ENCODE measurements around the gene PGM1.

The PGM1 gene

GRCh38 chr1:63665824-63666223, 72.6 kb downstream of the PGM1 start:
- DNase-seq (ENCODE audit: low read depth): no peak

GRCh38 chr1:63668298-63668697, 75.1 kb downstream of the PGM1 start:
- DNase-seq (ENCODE audit: low read depth): no peak

- no peak for DNase-seq (ENCODE audit: low read depth)
Measured at GRCh38 chr1:63669151-63669961, 76.1 kb downstream of the PGM1 start.

GRCh38 chr1:63670164-63670563, 77.0 kb downstream of the PGM1 start:
- no peak for DNase-seq (ENCODE audit: low read depth)

GRCh38 chr1:63671514-63671913, 78.3 kb downstream of the PGM1 start:
- no peak for DNase-seq (ENCODE audit: low read depth)

GRCh38 chr1:63674238-63674864, 81.1 kb downstream of the PGM1 start:
- DNase-seq (ENCODE audit: low read depth): peak; percentile 54

GRCh38 chr1:63674865-63675419, 81.7 kb downstream of the PGM1 start:
- no peak for DNase-seq (ENCODE audit: low read depth)

- no peak for DNase-seq (ENCODE audit: low read depth)
Measured at GRCh38 chr1:63675420-63675931, 82.3 kb downstream of the PGM1 start.

- DNase-seq (ENCODE audit: low read depth): no peak
Measured at GRCh38 chr1:63677497-63677896, 84.3 kb downstream of the PGM1 start.

- no peak for DNase-seq (ENCODE audit: low read depth)
Measured at GRCh38 chr1:63678200-63678599, 85.0 kb downstream of the PGM1 start.

- DNase-seq (ENCODE audit: low read depth): no peak
Measured at GRCh38 chr1:63679076-63679475, 85.9 kb downstream of the PGM1 start.

GRCh38 chr1:63679589-63679988, 86.4 kb downstream of the PGM1 start:
- DNase-seq (ENCODE audit: low read depth): no peak

- no peak for DNase-seq (ENCODE audit: low read depth)
Measured at GRCh38 chr1:63682936-63683335, 89.7 kb downstream of the PGM1 start.

GRCh38 chr1:63683759-63684158, 90.5 kb downstream of the PGM1 start:
- no peak for DNase-seq (ENCODE audit: low read depth)

GRCh38 chr1:63686696-63687095, 93.5 kb downstream of the PGM1 start:
- no peak for DNase-seq (ENCODE audit: low read depth)

- DNase-seq (ENCODE audit: low read depth): no peak
Measured at GRCh38 chr1:63688302-63688890, 95.2 kb downstream of the PGM1 start.

- DNase-seq (ENCODE audit: low read depth): no peak
Measured at GRCh38 chr1:63690966-63691700, 97.9 kb downstream of the PGM1 start.

- DNase-seq (ENCODE audit: low read depth): peak; percentile 81
Measured at GRCh38 chr1:63691701-63692425, 98.7 kb downstream of the PGM1 start.

- DNase-seq (ENCODE audit: low read depth): no peak
Measured at GRCh38 chr1:63693944-63694571, 100.8 kb downstream of the PGM1 start.

GRCh38 chr1:63698001-63698838, 105.0 kb downstream of the PGM1 start:
- no peak for DNase-seq (ENCODE audit: low read depth)
